A172 (cell line): ENCODE measurements around the gene ADCK2. TPM values are rescaled to one million over a fixed set of nuclear protein-coding genes. Genes with fewer than 3 reads are reported as not detected.
"Not testable (repeated sequence)": the region's sequence is repeated elsewhere in the genome, so short reads cannot be mapped to it uniquely, and the experiment has no call there.

Experiments used
- DNase-seq: peaks from one replicate; pipeline ENCODE4 v3.0.0-alpha.2; 2015; ENCODE audit warnings: low spot score
- total RNA-seq: library from RNA; depleted of rRNA; stranded (reverse); fragments of >200 nt; shearing (Covaris generic); gene quantifications from 2 replicates; pipeline ENCODE4 v1.2.3, GENCODE V29; 2014

ADCK2 gene
- total RNA-seq, 1 experiment from 2014 or later = 34.8 TPM

GRCh38 chr7:140693849-140694248 is 21.1 kb downstream of the ADCK2 start:
- DNase-seq = not testable (repeated sequence)

GRCh38 chr7:140694592-140694991 is 21.8 kb downstream of the ADCK2 start:
- DNase-seq = no peak

GRCh38 chr7:140695381-140695780 is 22.6 kb downstream of the ADCK2 start:
- no peak for DNase-seq

GRCh38 chr7:140696024-140696679 is 23.4 kb downstream of the ADCK2 start:
- peak; percentile 77 for DNase-seq

GRCh38 chr7:140696680-140697446 is 24.1 kb downstream of the ADCK2 start, which contains the start of gene NDUFB2:
Gene NDUFB2 (plus strand): TSS chr7:140696708. CDS start chr7:140696745, 37 bp downstream.
- peak; percentile 73 for DNase-seq

- DNase-seq = peak; percentile 40
Measured at GRCh38 chr7:140697447-140698143, 24.9 kb downstream of the ADCK2 start.

- DNase-seq = no peak
Measured at GRCh38 chr7:140698477-140698876, 25.7 kb downstream of the ADCK2 start.

- DNase-seq = no peak
Measured at GRCh38 chr7:140702774-140703173, 30.0 kb downstream of the ADCK2 start.

GRCh38 chr7:140704205-140704604 is 31.5 kb downstream of the ADCK2 start:
- DNase-seq = no peak

GRCh38 chr7:140707132-140707531 is 34.4 kb downstream of the ADCK2 start:
- no peak for DNase-seq

- not testable (repeated sequence) for DNase-seq
Measured at GRCh38 chr7:140708764-140709163, 36.0 kb downstream of the ADCK2 start.

GRCh38 chr7:140712392-140712791 is 39.6 kb downstream of the ADCK2 start:
- not testable (repeated sequence) for DNase-seq

GRCh38 chr7:140714331-140715040 is 41.7 kb downstream of the ADCK2 start:
- no peak for DNase-seq

GRCh38 chr7:140719721-140720120 is 47.0 kb downstream of the ADCK2 start:
- no peak for DNase-seq

- DNase-seq = no peak
Measured at GRCh38 chr7:140722254-140722653, 49.5 kb downstream of the ADCK2 start.

- DNase-seq = no peak
Measured at GRCh38 chr7:140723006-140723405, 50.3 kb downstream of the ADCK2 start.

- no peak for DNase-seq
Measured at GRCh38 chr7:140723574-140723973, 50.8 kb downstream of the ADCK2 start.

- no peak for DNase-seq
Measured at GRCh38 chr7:140724706-140725105, 52.0 kb downstream of the ADCK2 start.

GRCh38 chr7:140726281-140726680 is 53.5 kb downstream of the ADCK2 start:
- DNase-seq = no peak

- no peak for DNase-seq
Measured at GRCh38 chr7:140732416-140732815, 59.7 kb downstream of the ADCK2 start.

GRCh38 chr7:140734096-140734495 is 61.4 kb downstream of the ADCK2 start:
- DNase-seq = no peak

GRCh38 chr7:140734729-140735128 is 62.0 kb downstream of the ADCK2 start:
- DNase-seq = no peak
